Measurements from ENCODE around the gene CCDC137.

CCDC137 gene

GRCh38 chr17:81647640-81648012, 18.9 kb upstream of the CCDC137 start:
- H3K4me1 ChIP-seq (ENCODE audit: control insufficient read depth in 1 of 2, insufficient read depth in 1 of 2, low read depth in 1 of 2, low read length in 1 of 2): no peaks in the 10 kb centered on the region
- no peak for TF ChIP-seq CTCF (IDR thresholded peaks at IDR 0.05)
- H3K9me3 ChIP-seq: peaks cover 7% of the 10 kb centered on the region
- no peaks in the 10 kb centered on the region for H3K36me3 ChIP-seq
- H3K4me3 ChIP-seq (ENCODE audit: low read depth in 1 of 2, low read length in 1 of 2): no peak overlapping the region
- peaks cover 56% of the 10 kb centered on the region for H3K27me3 ChIP-seq
- no peak overlapping the region for H3K27ac ChIP-seq

DNA sequence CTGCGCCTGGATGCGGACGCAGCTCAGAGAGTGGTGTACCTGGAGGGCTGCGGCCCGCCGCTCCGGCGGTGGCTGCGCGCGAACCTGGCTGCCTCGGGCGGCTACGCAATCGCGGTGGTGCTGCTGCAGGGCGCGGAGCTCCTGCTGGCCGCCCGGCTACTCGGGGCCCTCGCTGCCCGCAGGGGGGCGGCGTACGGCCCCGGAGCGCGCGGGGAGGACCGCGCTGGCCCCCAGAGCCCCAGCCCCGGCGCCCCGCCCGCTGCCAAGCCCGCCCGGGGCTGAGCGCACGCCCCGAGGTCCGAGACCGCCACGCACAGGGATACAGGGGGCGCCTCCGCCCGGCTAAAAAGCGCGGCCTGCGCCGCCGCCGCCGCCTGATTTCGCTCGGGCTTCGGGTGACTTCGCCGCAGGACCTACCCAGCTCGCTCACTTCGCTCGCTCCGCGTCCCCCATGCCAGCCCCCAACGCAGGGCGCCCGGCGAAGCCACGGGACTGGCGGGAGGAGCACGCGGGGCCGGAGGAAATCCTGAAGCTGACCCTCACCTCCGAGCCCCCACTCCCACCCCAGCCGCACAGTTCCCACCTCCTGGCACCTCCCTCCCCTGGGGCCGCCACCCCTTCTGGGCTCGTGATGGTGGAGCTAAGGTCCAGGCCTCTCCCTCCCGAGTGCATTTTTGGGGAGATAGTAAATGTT, 18.4 kb upstream of the CCDC137 start:
- H3K4me3 ChIP-seq (ENCODE audit: low read depth in 1 of 2, low read length in 1 of 2): no peak overlapping the region
- no peaks in the 10 kb centered on the region for H3K36me3 ChIP-seq
- H3K27me3 ChIP-seq: peaks cover 57% of the 10 kb centered on the region
- no peak for TF ChIP-seq CTCF (IDR thresholded peaks at IDR 0.05)
- peaks cover 4 to 5% of the 10 kb centered on the region in 2 experiments for H3K4me1 ChIP-seq (ENCODE audit: control insufficient read depth in 1 of 2, insufficient read depth in 1 of 2, low read depth in 1 of 2, low read length in 1 of 2)
- no peak overlapping the region for H3K27ac ChIP-seq
- H3K9me3 ChIP-seq: peaks cover 7% of the 10 kb centered on the region

- H3K4me3 ChIP-seq (ENCODE audit: low read depth in 1 of 2, low read length in 1 of 2): no peak overlapping the region
- TF ChIP-seq CTCF (IDR thresholded peaks at IDR 0.05): no peak
- H3K27me3 ChIP-seq: peaks cover 63% of the 10 kb centered on the region
- peaks cover 7% of the 10 kb centered on the region for H3K9me3 ChIP-seq
- H3K27ac ChIP-seq: no peak overlapping the region
- peaks cover 9 to 10% of the 10 kb centered on the region in 2 experiments for H3K4me1 ChIP-seq (ENCODE audit: control insufficient read depth in 1 of 2, insufficient read depth in 1 of 2, low read depth in 1 of 2, low read length in 1 of 2)
- H3K36me3 ChIP-seq: no peaks in the 10 kb centered on the region
Observed at GRCh38 chr17:81648707-81649085, 17.8 kb upstream of the CCDC137 start.

- peaks cover 10% of the 10 kb centered on the region in 2 experiments for H3K4me1 ChIP-seq (ENCODE audit: control insufficient read depth in 1 of 2, insufficient read depth in 1 of 2, low read depth in 1 of 2, low read length in 1 of 2)
- no peak overlapping the region for H3K4me3 ChIP-seq (ENCODE audit: low read depth in 1 of 2, low read length in 1 of 2)
- peaks cover 7% of the 10 kb centered on the region for H3K9me3 ChIP-seq
- TF ChIP-seq CTCF (IDR thresholded peaks at IDR 0.05): no peak
- no peaks in the 10 kb centered on the region for H3K36me3 ChIP-seq
- peaks cover 61% of the 10 kb centered on the region for H3K27me3 ChIP-seq
- no peak overlapping the region for H3K27ac ChIP-seq
Observed at GRCh38 chr17:81650951-81651350, 15.6 kb upstream of the CCDC137 start.

GRCh38 chr17:81651692-81652091, 14.8 kb upstream of the CCDC137 start:
- no peak for TF ChIP-seq CTCF (IDR thresholded peaks at IDR 0.05)

More at GRCh38 chr17:81651692-81652091, 14.8 kb upstream of the CCDC137 start:
- Histone ChIP-seq H3K4me1 (ENCODE audit: control insufficient read depth in 1 of 2, insufficient read depth in 1 of 2, low read depth in 1 of 2, low read length in 1 of 2) (peaks cover 10% of the 10 kb centered on the region in 2 experiments), H3K9me3 (peaks cover 7% of the 10 kb centered on the region), H3K27me3 (peaks cover 56% of the 10 kb centered on the region), H3K4me3 (ENCODE audit: low read depth in 1 of 2, low read length in 1 of 2) (no peak overlapping the region), H3K27ac (no peak overlapping the region), H3K36me3 (no peaks in the 10 kb centered on the region)
